ENCODE data around the gene TRAPPC12.
A peak's percentile ranks its signal among the peaks of the same experiment; 100 is the strongest.

Gene TRAPPC12

DNA sequence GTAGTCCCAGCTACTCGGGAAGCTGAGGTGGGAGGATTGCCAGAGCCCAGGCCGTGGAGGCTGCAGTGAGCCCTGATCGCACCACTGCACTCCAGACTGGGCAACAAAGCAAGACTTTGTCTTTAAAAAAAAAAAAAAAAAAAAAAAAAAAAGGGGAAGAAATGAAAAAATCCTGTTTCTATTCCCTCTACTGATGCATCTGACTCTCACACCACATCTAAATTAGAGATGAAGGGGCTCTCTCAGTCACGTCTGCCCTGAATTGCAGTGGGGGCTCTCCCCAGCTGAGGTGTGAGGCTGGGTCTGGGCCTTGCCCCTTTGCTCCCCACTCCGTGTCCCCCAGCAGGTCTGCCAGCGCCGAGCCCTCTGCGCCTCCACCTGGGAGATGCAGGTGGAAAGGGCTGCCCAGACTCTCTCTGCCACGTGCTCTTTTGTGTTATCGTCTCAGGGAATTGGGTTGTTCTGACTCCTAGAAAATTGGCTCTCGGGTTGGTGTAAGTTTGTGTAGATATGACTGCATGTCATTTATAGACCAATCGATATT lies 30.2 kb downstream of the TRAPPC12 start:
- DNase-seq: no peak

DNA sequence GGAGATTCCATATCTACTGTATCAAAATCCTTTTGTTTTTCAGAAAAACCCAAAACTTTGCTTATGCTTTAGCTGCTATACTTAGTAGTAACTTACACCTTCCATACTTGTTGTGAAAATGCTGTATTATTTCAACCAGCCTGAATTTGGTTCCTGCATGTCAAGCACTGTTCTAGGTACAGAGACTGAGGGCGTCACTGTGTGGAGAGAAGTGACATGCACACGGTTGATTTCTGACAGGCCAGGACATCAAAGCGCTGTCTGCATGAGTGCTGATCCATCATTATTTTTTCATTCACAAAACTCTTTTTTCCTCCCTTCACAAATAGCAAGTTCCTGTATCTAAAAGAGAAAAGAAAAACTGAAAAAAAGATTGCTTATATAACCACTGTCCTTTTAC lies 31.6 kb downstream of the TRAPPC12 start:
- DNase-seq: no peak

DNA sequence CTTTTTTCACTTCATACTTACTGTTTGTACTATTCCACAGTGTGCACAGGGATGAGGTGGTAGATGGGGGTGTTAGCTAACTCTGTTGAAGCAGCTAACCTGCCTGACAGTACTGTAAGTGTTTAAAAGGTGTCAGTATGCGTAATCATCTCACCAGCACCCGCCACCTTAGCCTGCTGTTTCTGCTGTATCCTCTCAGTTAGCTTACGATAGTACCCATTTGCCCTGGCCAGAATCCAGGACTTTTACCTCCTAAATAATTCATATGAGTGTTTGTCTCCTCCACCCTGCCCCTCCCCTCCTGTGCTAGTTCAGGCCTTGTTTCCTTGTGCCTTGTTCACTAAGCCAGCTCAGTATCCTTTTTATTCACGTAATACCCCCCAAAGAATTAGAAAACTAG lies 34.2 kb downstream of the TRAPPC12 start:
- DNase-seq: no peak

DNA sequence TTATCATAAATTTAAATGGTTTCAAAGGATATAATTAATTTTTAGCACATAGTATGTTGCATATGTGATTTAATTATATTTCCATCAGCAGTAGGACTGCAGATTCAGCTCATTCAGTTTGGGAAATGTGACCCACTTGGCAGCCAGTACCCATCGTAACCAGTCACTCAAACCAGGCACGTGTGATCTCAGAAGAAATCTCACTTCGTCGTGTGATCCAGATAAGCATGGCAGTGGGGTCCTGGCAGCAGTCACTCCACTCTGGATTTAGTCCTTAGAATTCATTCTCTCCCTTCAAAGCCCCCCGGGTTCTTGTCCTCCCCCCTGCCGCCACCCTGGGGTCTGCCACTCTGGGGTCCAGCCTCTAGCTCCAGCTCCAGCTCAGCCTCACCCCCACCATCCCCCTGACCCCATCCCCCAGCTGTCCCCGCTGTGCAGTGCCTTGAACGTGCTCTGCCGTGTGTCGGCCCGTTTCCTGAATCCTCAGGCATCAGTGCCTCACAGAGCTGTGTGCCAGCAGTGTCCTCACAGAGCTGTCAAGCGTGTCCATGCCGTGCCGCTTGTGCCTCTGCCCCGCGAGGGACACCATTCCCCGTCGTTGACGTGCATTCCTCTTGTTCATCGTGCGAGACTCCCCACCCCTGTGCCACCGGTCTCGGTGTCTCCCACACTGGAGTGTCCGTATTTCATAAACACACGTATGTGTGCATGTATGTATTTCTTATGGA lies 34.8 kb downstream of the TRAPPC12 start:
- DNase-seq: no peak

DNA sequence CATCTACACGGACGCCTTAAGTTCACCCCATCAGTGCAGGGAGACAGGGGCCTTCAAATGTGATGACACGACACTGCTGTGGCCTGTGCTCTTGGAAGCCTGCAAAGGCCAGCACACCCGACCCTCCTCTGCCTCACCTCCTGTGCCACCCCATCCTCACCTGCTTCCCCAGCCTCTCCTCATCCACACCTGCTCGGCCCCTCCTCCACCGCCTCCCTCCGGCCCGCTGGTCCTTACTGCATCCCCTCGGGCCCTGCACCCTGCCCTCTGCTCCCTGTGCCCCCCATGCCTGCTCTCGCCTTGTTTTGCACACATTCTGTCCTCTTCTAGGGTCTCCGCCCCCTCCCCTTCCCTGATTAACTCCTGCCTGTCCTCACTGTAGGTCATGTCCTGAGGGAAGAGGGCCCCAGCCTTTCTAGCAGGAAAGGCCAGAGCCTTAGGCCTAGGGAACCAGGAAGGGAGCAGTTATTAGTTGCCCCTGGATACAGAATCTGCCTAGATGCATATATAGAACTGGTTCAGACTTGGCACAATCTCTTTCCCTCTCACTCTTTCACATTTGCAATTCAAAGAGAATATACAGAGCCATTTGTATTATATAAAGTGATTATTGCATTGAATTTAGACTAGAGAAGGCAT lies 39.4 kb downstream of the TRAPPC12 start:
- no peak for DNase-seq

DNA sequence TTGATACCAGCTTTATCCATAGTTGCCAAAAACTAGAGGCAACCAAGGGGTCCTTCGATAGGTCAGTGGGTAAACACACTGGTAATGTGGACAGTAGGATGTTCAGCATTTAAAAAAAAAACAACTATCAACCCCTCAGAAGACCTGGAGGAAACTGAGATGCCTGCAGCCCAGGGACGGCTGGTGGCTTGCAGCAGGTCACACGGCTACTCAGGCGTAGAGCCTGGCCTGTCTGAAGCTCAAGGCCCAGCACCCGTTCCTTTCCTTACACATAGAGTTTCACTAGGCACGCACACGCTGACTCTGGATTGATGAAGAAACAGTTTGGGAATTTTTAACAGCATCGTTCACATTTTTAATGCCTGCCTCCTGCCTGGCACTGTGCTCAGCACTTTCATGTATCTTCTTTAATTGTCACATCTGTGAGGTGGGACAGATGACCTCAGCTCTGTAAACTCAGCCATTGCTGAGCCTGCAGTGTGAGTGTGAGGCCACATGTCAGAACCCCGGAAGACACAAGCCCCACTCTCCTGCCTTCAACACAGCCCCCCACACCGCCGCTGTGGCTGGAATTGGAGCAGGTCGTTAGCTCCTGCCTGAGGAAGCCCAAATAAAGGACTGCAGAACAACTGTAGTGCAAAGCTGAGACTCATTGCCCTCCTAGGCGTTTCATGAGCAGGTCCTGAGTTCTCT lies 40.7 kb downstream of the TRAPPC12 start:
- no peak for DNase-seq

DNA sequence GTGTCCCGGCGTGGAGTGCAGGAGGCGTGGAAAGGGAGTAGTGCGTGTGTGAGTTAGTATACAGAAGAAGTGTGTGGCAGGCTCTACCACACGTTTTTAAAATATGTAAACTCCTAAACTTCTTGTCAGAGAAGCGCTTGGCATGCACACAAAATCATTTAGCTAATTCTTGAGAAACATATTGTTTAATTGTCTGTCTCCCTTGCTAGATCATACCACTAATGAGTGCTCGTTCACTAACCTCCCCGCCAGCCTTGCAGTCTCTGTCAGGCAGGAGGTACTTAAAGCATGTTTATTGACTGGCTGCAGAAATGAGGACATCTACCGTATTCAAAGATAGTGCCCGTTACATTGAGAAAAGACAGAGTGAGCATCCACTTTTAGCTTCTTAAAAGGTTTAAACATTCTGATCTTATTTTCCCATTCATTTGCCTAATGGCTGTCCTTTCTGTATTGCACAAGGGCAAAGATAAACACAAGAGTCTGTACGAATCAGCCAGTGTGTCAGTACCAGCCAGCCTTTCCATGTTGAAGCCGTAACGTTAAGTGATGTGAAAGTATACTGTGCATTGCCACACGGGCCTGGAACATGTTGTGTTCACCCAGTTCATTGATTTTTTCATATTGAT lies 41.4 kb downstream of the TRAPPC12 start:
- no peak for DNase-seq

DNA sequence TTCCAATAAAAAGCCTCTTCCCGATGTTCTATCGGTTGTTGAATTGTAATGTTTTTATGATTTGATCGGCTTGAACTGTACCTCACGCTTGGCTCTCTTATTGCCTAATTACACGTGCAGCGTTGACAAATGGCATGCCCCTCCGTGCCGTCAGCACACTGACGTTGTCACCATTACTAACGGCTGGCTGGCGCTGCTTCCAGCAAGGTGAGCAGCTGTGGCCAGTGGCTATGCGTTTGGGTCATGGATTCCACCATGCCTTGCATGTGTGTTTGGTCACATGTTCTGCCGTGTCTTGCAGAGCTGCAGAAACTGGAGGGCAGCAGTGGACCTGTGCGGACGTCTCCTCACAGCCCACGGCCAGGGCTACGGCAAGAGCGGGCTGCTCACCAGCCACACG lies 42.1 kb downstream of the TRAPPC12 start:
- DNase-seq: no peak

DNA sequence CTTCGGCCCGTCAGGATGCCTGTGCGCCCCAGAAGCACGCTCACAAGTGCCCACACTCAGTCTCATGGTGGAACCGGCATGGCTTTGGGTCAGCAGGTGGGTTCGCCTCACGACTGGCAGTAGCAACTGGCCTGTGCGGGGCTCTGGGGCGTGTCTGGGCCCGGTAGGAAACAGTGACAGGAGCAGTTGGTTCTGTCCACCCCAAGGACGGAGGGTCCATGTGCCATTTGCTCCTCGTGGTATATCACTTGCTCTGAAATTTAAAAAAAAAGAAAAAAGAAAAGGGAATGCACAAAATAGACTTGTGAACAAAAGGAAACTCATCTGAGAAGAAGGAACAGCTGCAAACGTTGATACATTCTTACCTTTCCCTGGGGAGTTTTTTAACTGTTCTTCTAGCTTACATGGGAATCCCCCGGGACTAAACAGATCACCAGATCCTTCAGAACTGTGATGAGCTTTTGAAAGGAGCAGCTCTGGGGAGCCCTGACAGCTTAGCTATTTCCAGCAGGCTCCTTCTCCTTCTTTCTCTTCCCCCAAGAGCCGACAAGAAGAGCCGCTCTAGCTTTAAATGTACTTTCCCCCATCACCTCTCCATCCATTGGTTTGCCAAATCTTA lies 42.8 kb downstream of the TRAPPC12 start:
- DNase-seq: no peak

DNA sequence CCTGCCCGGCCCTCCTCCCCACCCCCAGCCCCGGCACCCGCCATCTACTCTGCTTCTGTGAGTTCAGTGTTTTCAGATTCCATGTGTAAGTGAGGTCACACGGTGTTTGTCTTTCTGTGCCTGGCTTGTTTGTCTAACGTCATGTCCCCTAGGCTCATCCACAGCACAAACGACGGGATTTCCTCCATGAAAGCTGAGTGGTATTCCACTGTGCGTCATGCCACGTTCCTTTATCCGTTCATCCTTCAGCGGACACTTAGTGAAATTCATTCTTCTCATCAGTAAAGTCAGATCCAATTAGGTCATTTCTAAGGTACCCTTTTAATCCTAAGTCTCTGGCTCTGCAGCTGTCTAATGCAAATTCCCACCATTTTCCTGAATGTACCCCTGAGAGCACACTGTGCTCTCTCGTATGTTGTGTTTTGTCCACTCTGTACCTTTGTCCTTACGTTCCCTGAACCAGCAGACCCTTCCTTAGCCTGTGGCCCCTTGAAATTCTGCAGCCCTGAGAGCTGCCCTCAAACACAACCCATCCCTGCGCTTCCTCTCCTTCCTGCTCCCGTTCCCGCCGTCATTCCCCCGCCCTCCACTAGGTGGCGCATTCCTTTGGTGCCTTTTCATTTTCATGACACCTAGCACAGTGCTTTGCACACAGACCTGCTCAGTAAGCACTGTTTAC lies 44.1 kb downstream of the TRAPPC12 start:
- DNase-seq: peak; percentile 68

DNA sequence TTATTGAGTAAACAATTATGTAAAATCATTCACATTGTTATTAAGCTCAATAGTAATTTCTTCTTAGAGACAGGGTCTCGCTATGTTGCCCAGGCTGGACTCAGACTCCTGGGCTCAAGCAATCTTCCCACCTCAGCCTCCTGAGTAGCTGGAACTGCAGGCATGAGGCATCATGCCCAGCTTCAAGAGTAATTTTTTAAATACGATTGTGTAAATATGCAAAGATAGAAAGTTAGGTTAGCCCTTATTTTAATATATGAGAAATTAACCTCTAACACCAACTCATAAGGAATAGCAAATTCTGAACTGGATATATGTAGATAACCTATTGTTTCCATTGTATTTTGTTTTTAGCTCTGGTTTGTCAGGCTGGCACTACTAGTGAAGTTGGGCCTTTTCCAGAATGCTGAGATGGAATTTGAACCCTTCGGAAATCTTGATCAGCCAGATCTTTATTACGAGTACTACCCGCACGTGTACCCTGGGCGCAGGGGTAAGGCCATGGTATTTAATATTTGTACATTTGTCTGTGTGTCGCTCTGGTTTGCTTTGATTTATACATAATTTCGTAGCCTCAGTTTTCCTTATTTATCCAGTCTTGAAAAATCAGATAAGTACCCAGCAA lies 44.8 kb downstream of the TRAPPC12 start:
- no peak for DNase-seq

DNA sequence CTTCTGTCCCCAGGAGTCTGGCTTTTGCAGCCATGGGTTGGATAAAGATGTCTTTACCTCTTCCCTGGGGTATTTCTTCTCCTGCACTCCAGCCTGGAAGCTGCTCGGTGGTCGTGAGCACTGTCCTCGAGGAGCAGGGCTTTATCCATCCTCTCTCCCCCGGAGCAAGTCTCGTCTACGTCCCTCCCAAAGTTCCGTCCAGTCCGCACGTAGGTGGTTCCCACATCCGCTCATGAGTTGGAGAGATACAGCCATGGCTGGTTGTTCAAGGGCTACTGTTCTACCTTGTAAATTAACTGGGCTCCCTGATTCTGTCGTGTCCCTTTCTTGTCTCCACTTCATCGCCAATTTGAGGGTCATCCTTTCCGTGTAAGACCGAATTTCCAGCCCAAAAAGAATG lies 47.1 kb downstream of the TRAPPC12 start:
- DNase-seq: no peak

DNA sequence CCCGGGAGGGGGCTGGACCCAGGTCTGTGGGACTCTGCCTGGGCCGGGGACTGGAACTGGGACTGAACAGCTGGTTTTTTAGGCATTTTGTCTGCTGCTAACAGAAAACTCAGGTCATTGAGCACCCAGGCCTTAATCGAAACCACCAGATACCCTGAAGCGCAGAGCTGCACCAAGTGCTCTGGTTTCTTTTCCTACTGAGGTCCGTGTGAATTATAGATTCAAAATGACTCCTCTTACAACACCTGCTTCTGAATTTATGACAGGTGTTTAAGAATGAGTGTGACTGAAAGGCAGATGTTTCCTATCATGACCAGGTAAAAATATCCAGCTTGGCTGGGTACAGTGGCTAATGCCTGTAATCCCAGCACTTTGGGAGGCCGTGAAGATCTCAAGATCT lies 47.8 kb downstream of the TRAPPC12 start:
- no peak for DNase-seq

DNA sequence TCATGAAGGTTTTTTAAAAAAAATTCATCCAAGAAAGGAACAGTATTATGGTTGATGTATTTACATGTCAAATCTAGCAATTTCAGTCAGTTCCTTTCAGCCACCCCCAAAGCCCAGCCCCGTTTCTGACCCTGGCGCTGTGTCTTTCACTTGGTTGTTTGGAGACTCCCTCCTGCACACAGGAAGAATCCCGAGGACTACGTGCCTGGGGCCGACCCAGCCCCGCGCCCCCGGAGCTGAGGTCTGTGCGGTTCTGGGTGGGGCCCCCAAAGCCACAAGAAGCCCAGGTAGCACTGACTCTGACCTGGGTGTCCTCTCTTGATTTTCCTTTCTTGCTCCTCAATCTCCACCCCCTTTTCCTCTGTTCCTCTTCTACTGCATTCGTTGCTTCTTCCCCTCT lies 49.1 kb downstream of the TRAPPC12 start:
- DNase-seq: no peak

DNA sequence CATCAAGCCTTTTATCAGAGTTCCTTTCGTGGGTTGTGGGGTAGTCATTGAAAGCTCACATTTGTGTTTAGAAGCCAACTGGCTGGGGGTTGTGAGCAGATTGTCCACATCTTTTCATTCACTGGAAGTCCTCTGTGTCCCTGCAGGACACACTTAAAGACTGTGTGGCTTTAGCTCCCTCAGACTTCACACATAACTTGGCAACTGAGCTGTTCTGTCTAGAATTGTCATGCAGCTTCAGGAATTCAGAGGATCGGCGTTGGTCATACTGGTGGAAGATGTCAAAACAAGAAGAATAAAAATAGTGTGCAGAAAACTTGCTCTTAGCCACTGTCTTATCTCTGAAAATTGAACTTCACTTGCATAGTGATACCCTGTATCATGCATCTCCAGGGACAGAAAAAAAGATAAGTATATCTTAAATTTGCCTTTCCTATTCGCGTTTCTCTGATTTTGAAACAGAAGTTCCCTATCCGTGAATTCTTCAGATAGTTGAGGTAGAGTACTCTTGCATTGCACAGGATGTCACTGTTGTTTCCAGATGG lies 49.6 kb downstream of the TRAPPC12 start:
- DNase-seq: no peak

DNA sequence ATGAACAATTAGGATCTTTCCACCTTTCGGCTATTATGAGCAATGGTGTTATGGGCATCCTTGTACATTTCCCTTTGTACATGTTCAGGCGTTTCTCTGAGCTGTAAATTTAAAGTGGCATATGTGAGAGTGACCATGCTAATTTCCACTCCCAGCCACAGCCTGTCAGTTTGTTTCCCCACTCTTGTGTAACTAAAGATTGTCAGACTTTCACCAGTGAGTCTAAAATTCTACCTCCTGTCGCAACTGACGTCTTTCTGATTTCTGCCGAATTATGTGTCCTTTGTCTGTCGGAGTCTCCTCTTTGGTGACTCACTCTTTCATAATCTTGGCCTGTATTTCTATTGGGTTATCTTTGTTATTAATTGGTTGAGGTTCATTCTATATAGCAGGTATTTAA lies 50.7 kb downstream of the TRAPPC12 start:
- no peak for DNase-seq

DNA sequence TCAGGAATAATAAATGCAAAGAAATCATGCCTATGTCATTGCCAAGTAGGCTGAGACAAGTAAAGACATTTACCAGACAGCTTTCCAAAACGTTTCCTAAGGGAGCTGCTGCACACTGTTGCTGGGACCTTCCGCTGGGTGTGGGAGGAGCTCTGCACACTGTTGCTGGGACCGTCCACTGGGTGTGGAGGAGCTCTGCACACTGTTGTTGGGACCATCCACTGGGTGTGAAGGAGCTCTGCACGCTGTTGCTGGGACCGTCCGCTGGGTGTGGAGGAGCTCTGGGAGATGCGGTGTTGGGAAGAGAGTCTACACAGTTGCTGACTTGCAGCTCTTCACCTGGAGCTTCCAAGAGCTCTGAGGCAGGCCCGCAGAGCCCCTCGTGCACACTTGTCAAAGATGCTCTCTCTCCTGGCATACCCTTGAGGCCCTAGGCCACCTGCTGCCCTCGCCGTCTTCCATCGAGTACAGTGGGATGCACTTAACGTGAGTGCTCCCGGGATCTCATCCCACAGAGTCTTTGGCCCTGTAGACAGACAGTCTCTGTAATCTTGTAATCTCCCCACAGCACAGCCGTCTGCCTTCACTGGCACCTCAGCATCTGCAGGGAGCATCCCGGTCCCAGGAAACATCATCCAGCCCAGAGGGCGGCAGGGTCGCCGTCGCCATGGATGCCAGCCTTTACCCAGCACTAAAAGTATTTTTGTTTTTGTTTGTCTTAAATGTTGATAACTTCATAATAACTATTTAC lies 51.4 kb downstream of the TRAPPC12 start:
- DNase-seq: no peak

DNA sequence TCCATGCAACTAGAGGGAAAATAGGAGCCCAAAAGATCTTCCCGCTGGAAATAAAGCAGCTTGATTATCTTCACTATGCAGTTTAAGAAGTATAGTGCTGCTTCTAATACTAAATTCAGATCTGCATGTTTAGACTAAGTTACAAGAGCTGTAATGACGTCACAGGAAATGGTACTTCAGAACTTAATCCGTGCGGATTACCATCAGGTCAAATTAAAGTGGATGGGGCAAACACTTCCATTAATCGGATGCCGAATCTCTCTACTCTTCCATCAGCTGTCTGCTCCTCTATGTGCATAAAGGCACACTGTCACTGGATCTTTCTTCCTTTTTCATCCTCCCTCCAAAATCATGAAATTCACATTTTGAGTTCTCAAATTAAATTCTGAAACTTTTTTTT lies 52.6 kb downstream of the TRAPPC12 start:
- DNase-seq: no peak

DNA sequence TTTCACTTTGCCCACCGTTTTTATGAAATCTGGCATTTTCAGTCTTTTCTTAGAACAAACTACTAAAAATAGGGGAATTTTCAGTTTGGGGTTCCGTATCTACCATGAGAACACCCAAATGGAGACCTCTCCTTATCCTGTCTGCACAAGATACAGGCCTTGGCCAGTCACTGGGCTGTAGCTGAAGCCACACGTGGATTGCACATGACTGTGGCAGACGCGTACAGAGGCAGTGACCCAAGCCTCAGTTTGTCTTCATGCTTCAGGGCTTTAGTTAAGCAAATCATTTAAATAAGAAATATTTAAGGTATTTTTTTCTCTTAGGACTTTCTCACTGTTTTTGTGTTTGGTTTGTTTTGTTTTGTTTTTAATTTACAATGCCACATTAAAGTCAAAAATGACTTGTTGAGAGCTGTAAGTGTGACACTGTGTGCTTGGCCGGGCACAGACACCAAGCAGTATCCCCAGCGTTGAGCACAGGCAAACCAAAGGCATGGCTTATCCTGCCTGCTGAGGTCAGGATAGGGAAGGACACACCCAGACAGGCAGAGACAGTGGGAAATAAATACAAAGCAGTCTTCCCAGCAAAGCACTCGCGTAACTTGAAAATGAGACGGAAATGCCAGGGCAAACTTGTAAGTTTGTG lies 53.3 kb downstream of the TRAPPC12 start:
- no peak for DNase-seq

DNA sequence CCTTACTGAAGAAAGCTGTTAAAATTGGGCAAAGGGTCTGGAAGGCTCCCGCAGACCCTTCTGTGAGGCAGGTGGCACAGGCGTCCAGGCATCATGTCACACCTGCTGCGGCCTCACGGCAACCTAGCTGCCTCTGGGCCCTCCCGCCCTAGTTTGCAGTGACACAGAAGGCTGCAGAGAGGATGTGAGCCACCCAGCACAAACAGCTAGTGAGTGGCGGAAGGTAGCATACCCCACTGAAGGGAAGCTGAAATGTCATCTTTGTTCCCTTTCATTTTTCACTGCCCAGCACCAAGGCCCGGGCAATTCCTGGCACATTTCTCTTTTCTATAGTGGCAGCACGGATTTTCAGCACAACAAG lies 53.8 kb downstream of the TRAPPC12 start:
- no peak for DNase-seq

Data from 8988T (cell line).